HCT116 (cell line): Measurements from ENCODE around the gene CPB1. TPM values are rescaled to one million over a fixed set of nuclear protein-coding genes. Genes with fewer than 3 reads are reported as not detected.

Experiments
- ATAC-seq: fragments of 200-7000 bp; cut with Tn5 transposase; 2 replicates; pipeline ENCODE4 v1.9.1; 2020; ENCODE audit warnings: mild to moderate bottlenecking, moderate library complexity
- BruUV-seq: library from RNA; stranded (reverse); fragments of 400-500 nt; replicated peaks from 2 replicates; lab custom pipeline; 2021; lab: Mats Ljungman, UMichigan
- CTCF ChIA-PET: fragments of 300-600 bp; sonication (Branson Sonifier 250); formaldehyde crosslinking; loops from one replicate; lab custom pipeline; 2021; ENCODE audit warnings: antibody characterized with exemption; lab: Charles Lee
- POLR2A ChIA-PET: fragments of 300-600, 350-600 bp; sonication (Branson Sonifier 250); formaldehyde crosslinking; loops from one replicate; lab custom pipeline; 2021; ENCODE audit warnings: antibody characterized with exemption; lab: Charles Lee
- RAD21 ChIA-PET, 2 experiments: fragments of 300-600 bp; sonication (Branson Sonifier 250); formaldehyde crosslinking; loops; one replicate each; lab custom pipeline; 2023; ENCODE audit warnings: low total read pairs in 2 of 2; ENCODE audit not compliant: uncharacterized antibody in 2 of 2, unreplicated experiment in 2 of 2, low non-redundant PET in 1 of 2; lab: Charles Lee
- DNase-seq: peaks from one replicate; pipeline ENCODE4 v3.0.0-alpha.2; 2010; ENCODE audit warnings: low read depth, low spot score
- H2AFZ ChIP-seq: fragments of 200-600 bp; shearing (Covaris generic), sonication (generic); 2 replicates; pipeline ENCODE4 v1.6.1; 2017; ENCODE audit warnings: low read depth, mixed run types, mixed read lengths, antibody characterized with exemption, low read length; ENCODE audit not compliant: poor library complexity, severe bottlenecking
- H3K27ac ChIP-seq: 2 replicates; pipeline ENCODE4 v1.5.1; 2012; ENCODE audit warnings: low read depth, low read length
- H3K27me3 ChIP-seq: fragments of 200-600 bp; sonication (generic); 2 replicates; pipeline ENCODE4 v1.6.1; 2016; ENCODE audit warnings: mixed run types, low read length, mixed read lengths; ENCODE audit not compliant: insufficient read depth
- H3K36me3 ChIP-seq, 2 experiments: fragments of 200-500 bp in 1 of 2; fragments of 200-600 bp in 1 of 2; sonication (Bioruptor generic) in 1 of 2; sonication (generic) in 1 of 2; 2 replicates each; pipeline versions ENCODE4 v1.5.1 to v1.6.1; 2014 to 2016; ENCODE audit warnings: low read length in 2 of 2, inconsistent platforms in 1 of 2, mixed read lengths in 1 of 2, mixed run types in 1 of 2; ENCODE audit not compliant: insufficient read depth in 2 of 2, control insufficient read depth in 1 of 2
- H3K4me1 ChIP-seq, 2 experiments: fragments of 200-600 bp in 1 of 2; sonication (generic) in 1 of 2; 2 replicates each; pipeline versions ENCODE4 v1.5.1 to v1.6.1; 2012 to 2017; ENCODE audit warnings: low read length in 2 of 2, inconsistent platforms in 1 of 2, mild to moderate bottlenecking in 1 of 2, mixed read lengths in 1 of 2, mixed run types in 1 of 2, moderate library complexity in 1 of 2; ENCODE audit not compliant: insufficient read depth in 2 of 2, control insufficient read depth in 1 of 2
- H3K4me2 ChIP-seq: fragments of 200-600 bp; sonication (generic); 2 replicates; pipeline ENCODE4 v1.6.1; 2017; ENCODE audit warnings: mixed run types, low read length, mixed read lengths
- H3K4me3 ChIP-seq, 2 experiments: fragments of 200-600 bp in 1 of 2; sonication (generic) in 1 of 2; replicated peaks in 1 of 2; 2 replicates each; pipeline ENCODE4 v1.5.1; 2011 to 2016; ENCODE audit warnings: low read length in 2 of 2, control low read depth in 1 of 2, low read depth in 1 of 2, mild to moderate bottlenecking in 1 of 2, mixed read lengths in 1 of 2, mixed run types in 1 of 2
- H3K79me2 ChIP-seq: fragments of 200-600 bp; sonication (generic); 2 replicates; pipeline ENCODE4 v1.6.1; 2017; ENCODE audit warnings: mild to moderate bottlenecking, mixed run types, low read length, moderate library complexity, mixed read lengths; ENCODE audit not compliant: insufficient read depth
- H3K9ac ChIP-seq: fragments of 200-600 bp; sonication (generic); 2 replicates; pipeline ENCODE4 v1.6.1; 2016; ENCODE audit warnings: low read length, mixed read lengths
- H3K9me2 ChIP-seq: fragments of 200-600 bp; sonication (generic), shearing (Covaris generic); 2 replicates; pipeline ENCODE4 v1.6.1; 2017; ENCODE audit warnings: mixed run types, mild to moderate bottlenecking, moderate library complexity; ENCODE audit not compliant: insufficient read depth
- H3K9me3 ChIP-seq, 2 experiments: fragments of 200-500 bp in 1 of 2; fragments of 200-600 bp in 1 of 2; sonication (Bioruptor generic) in 1 of 2; sonication (generic) in 1 of 2; 2 replicates each; pipeline ENCODE4 v1.6.1; 2014 to 2017; ENCODE audit warnings: low read length in 2 of 2, mixed read lengths in 2 of 2, inconsistent platforms in 1 of 2, low read depth in 1 of 2, mild to moderate bottlenecking in 1 of 2, mixed run types in 1 of 2, moderate library complexity in 1 of 2; ENCODE audit not compliant: control insufficient read depth in 1 of 2, insufficient read depth in 1 of 2
- H4K20me1 ChIP-seq: fragments of 200-600 bp; sonication (generic), shearing (Covaris generic); 2 replicates; pipeline ENCODE4 v1.6.1; 2017; ENCODE audit warnings: mixed run types, mild to moderate bottlenecking, moderate library complexity; ENCODE audit not compliant: insufficient read depth
- CBX3 ChIP-seq: IDR thresholded peaks from 2 replicates; pipeline ENCODE4 v1.6.1; 2012; ENCODE audit warnings: low read depth
- EZH2 ChIP-seq: fragments of 200-600 bp; sonication (generic); IDR thresholded peaks from 2 replicates; pipeline ENCODE4 v1.6.1; 2017; ENCODE audit warnings: antibody characterized with exemption, mixed run types
- EZH2phosphoT487 ChIP-seq: fragments of 200-600 bp; IDR thresholded peaks from 2 replicates; pipeline ENCODE4 v1.6.1; 2018; ENCODE audit warnings: antibody characterized with exemption, borderline replicate concordance
- FOSL1 ChIP-seq: IDR thresholded peaks from 2 replicates; pipeline ENCODE4 v1.6.1; 2012; ENCODE audit warnings: low read depth
- JUND ChIP-seq: IDR thresholded peaks from 2 replicates; pipeline ENCODE4 v1.6.1; 2012
- RAD21 ChIP-seq: IDR thresholded peaks from 2 replicates; pipeline ENCODE4 v1.6.1; 2012; ENCODE audit warnings: low read depth, mild to moderate bottlenecking
- SIN3A ChIP-seq: IDR thresholded peaks from 2 replicates; pipeline ENCODE4 v1.6.1; 2012; ENCODE audit warnings: low read depth
- SRF ChIP-seq: IDR thresholded peaks from 2 replicates; pipeline ENCODE4 v1.6.1; 2012; ENCODE audit warnings: low read depth
- YY1 ChIP-seq: IDR thresholded peaks from 2 replicates; pipeline ENCODE4 v1.6.1; 2011; ENCODE audit warnings: low read length, low read depth, moderate library complexity, mild to moderate bottlenecking; ENCODE audit not compliant: insufficient replicate concordance; ENCODE audit errors: extremely low read depth
- ZFX ChIP-seq: fragments of 450-650 bp; IDR thresholded peaks from 2 replicates; pipeline ENCODE4 v1.6.1; 2017
- ZNF274 ChIP-seq: fragments of 200-500 bp; sonication (Bioruptor generic); IDR thresholded peaks from 2 replicates; pipeline ENCODE4 v1.6.1; 2014; ENCODE audit warnings: mild to moderate bottlenecking, low read depth, low read length, inconsistent platforms
- intact Hi-C: fragments of 100-400 bp; cut with micrococcal nuclease; formaldehyde crosslinking; loops from 2 replicates; pipeline ENCODE4 v1.10.0; 2022
- total RNA-seq: library from RNA; stranded (reverse); gene quantifications from one replicate; pipeline ENCODE4 v1.2.1, GENCODE V29; 2021; ENCODE audit not compliant: unreplicated experiment
- TF ChIP-seq, protein P1 (sequence below): IDR thresholded peaks from 2 replicates; pipeline ENCODE4 v1.6.1; 2012
- TF ChIP-seq, protein P2 (sequence below): IDR thresholded peaks from 2 replicates; pipeline ENCODE4 v1.6.1; 2011; ENCODE audit warnings: mild to moderate bottlenecking, low read length, moderate library complexity; ENCODE audit not compliant: insufficient replicate concordance; ENCODE audit errors: extremely low read depth
- TF ChIP-seq, protein P3 (sequence below): IDR thresholded peaks from 2 replicates; pipeline ENCODE4 v1.6.1; 2012
- TF ChIP-seq, protein P4 (sequence below), 3 experiments: fragments of 200-600 bp in 1 of 3; sonication (generic) in 1 of 3; IDR thresholded peaks in 2 of 3; conservative IDR thresholded peaks in 1 of 3; 2 replicates each; pipeline ENCODE4 v1.5.1; 2012 to 2017; ENCODE audit warnings: low read depth in 2 of 3, low read length in 2 of 3, antibody characterized with exemption in 1 of 3, borderline replicate concordance in 1 of 3, control low read depth in 1 of 3, mild to moderate bottlenecking in 1 of 3, mixed read lengths in 1 of 3, mixed run types in 1 of 3, moderate library complexity in 1 of 3; ENCODE audit not compliant: insufficient read depth in 1 of 3

CPB1 gene
- total RNA-seq, 1 experiment from 2014 or later: 6.2 TPM

DNA sequence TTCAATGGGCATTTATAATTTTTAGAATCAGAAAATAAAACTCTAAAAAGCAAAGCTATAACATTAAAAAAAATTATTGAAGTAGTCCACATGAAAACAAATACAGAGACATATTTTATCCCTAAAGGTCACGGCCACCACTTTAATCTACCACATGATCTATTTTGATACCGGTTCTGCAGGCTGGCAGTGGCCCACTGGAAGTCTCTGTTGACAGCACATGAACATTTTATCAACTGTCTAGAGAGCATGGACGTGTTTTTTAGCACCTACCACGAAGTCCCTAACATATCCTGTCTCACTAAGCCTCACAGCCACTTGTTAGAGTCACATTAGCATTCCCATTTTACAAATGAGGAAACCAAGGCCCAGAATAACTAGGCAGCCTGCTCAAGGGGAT is 35.7 kb downstream of the CPB1 start:
- ChIA-PET RAD21 (no interaction called here), POLR2A (no interaction called here), CTCF (interaction anchor here (1.5 to 3.5 kb wide), 2 partner anchors 80 to 87 kb away, joined by 4 to 23 read pairs; no protein-coding TSS in a partner anchor)
- ATAC-seq: no peak
- intact Hi-C loops: loop anchor here (5.0 kb wide), 1 partner anchor 136 kb away; no protein-coding TSS in a partner anchor
- H3K4me3 ChIP-seq: no peak overlapping the region
- no peaks in the 10 kb centered on the region for H3K4me1 ChIP-seq
- no peak overlapping the region for H3K4me2 ChIP-seq
- no peak overlapping the region for H3K27ac ChIP-seq
- no peaks in the 10 kb centered on the region for H3K27me3 ChIP-seq
- no peak overlapping the region for H3K9ac ChIP-seq
- H3K9me3 ChIP-seq: no peaks in the 10 kb centered on the region
- H4K20me1 ChIP-seq: no peaks in the 10 kb centered on the region
- no peaks in the 10 kb centered on the region for H3K9me2 ChIP-seq
- H3K79me2 ChIP-seq: no peaks in the 10 kb centered on the region
- H3K36me3 ChIP-seq: no peaks in the 10 kb centered on the region
- no peak overlapping the region for H2AFZ ChIP-seq
- BruUV-seq: no TSS peak
- TF ChIP-seq, protein P1, sequence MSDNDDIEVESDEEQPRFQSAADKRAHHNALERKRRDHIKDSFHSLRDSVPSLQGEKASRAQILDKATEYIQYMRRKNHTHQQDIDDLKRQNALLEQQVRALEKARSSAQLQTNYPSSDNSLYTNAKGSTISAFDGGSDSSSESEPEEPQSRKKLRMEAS: no peak
- TF ChIP-seq YY1 (no peak), SIN3A (no peak)
- TF ChIP-seq, protein P2, sequence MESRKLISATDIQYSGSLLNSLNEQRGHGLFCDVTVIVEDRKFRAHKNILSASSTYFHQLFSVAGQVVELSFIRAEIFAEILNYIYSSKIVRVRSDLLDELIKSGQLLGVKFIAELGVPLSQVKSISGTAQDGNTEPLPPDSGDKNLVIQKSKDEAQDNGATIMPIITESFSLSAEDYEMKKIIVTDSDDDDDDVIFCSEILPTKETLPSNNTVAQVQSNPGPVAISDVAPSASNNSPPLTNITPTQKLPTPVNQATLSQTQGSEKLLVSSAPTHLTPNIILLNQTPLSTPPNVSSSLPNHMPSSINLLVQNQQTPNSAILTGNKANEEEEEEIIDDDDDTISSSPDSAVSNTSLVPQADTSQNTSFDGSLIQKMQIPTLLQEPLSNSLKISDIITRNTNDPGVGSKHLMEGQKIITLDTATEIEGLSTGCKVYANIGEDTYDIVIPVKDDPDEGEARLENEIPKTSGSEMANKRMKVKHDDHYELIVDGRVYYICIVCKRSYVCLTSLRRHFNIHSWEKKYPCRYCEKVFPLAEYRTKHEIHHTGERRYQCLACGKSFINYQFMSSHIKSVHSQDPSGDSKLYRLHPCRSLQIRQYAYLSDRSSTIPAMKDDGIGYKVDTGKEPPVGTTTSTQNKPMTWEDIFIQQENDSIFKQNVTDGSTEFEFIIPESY: no peak
- TF ChIP-seq, all 23 proteins: peak for 0
- DNase-seq: no peak

DNA sequence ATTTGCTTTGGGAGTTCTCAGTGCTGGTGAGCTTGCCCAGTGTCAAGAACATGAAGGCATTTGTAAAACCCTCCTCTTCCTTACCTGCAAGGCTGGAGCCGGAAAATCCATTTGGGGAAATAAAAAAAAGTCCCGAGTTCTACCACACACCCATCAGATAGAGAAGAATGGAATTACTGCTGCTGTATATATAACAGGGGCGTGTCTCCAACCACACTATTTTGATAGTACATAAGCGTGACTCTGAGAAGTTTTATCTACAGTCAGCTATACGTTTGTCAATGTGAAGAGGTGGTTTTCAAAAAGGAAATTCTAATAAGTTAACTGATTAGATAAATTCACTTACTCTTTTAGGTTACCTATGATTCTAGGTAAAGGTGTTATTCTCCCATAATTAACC is 36.2 kb downstream of the CPB1 start:
- Histone ChIP-seq H4K20me1 (no peaks in the 10 kb centered on the region), H3K9me2 (no peaks in the 10 kb centered on the region), H3K9ac (no peak overlapping the region), H3K4me1 (no peaks in the 10 kb centered on the region), H3K79me2 (no peaks in the 10 kb centered on the region), H3K27ac (no peak overlapping the region), H3K4me2 (no peak overlapping the region), H2AFZ (no peak overlapping the region), H3K9me3 (no peaks in the 10 kb centered on the region), H3K4me3 (no peak overlapping the region), H3K36me3 (no peaks in the 10 kb centered on the region), H3K27me3 (no peaks in the 10 kb centered on the region)
- ChIA-PET RAD21 (no interaction called here), CTCF (no interaction called here), POLR2A (no interaction called here)
- intact Hi-C loops: loop anchor here (5.0 kb wide), 1 partner anchor 137 kb away; no protein-coding TSS in a partner anchor
- BruUV-seq: no TSS peak
- DNase-seq (no peak), ATAC-seq (no peak)
- TF ChIP-seq ZNF274: no peak
- no peak for TF ChIP-seq YY1
- TF ChIP-seq, protein P3, sequence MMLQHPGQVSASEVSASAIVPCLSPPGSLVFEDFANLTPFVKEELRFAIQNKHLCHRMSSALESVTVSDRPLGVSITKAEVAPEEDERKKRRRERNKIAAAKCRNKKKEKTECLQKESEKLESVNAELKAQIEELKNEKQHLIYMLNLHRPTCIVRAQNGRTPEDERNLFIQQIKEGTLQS: no peak
- TF ChIP-seq RAD21: no peak
- TF ChIP-seq EZH2: no peak
- no peak for TF ChIP-seq CBX3
- no peak for TF ChIP-seq FOSL1
- TF ChIP-seq, protein P4, sequence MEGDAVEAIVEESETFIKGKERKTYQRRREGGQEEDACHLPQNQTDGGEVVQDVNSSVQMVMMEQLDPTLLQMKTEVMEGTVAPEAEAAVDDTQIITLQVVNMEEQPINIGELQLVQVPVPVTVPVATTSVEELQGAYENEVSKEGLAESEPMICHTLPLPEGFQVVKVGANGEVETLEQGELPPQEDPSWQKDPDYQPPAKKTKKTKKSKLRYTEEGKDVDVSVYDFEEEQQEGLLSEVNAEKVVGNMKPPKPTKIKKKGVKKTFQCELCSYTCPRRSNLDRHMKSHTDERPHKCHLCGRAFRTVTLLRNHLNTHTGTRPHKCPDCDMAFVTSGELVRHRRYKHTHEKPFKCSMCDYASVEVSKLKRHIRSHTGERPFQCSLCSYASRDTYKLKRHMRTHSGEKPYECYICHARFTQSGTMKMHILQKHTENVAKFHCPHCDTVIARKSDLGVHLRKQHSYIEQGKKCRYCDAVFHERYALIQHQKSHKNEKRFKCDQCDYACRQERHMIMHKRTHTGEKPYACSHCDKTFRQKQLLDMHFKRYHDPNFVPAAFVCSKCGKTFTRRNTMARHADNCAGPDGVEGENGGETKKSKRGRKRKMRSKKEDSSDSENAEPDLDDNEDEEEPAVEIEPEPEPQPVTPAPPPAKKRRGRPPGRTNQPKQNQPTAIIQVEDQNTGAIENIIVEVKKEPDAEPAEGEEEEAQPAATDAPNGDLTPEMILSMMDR (IDR thresholded peaks at IDR 0.05 in 2 of 3, conservative IDR thresholded peaks at IDR 0.05 in 1 of 3; ENCODE audit: borderline replicate concordance in 1 of 3, insufficient read depth in 1 of 3, low read depth in 2 of 3, low read length in 2 of 3): no peak
- TF ChIP-seq ZFX: no peak
- no peak for TF ChIP-seq JUND
- TF ChIP-seq EZH2phosphoT487: no peak
- TF ChIP-seq SRF: no peak
